Spleen (tissue), 7 donors: Measurements from ENCODE around the gene NRG3.

ENCODE experiments used
- CTCF ChIP-seq, 11 experiments: fragments of 200-600 bp in 7 of 11; fragments of 450-650 bp in 4 of 11; sonication (generic) in 4 of 11; IDR thresholded peaks in 8 of 11; conservative IDR thresholded peaks in 3 of 11; 1 replicate in 7 of 11; 2 replicates in 4 of 11; pipeline versions ENCODE4 v1.4.0 to v1.8.0; 2016 to 2021; ENCODE audit warnings: antibody characterized with exemption in 11 of 11, inconsistent platforms in 4 of 11, mild to moderate bottlenecking in 1 of 11
- POLR2AphosphoS5 ChIP-seq, 3 donors: sonication (generic); formaldehyde crosslinking; IDR thresholded peaks; one replicate each; pipeline ENCODE4 v1.5.1; 2017; ENCODE audit warnings: antibody characterized with exemption in 3 of 3
- donor health status: DM: no; HTN: no; CAD: no; lungs with moderate emphysema.
- donor health status: DM: no; HTN: no; CAD: no.
- donor health status: DM: no; HTN: no; CAD: no.

- TF ChIP-seq CTCF (IDR thresholded peaks at IDR 0.05 in 8 of 11, conservative IDR thresholded peaks at IDR 0.05 in 3 of 11) (no peak), POLR2AphosphoS5 (IDR thresholded peaks at IDR 0.05) (no peak)
Observed at GRCh38 chr10:82882722-82883121, 1007.7 kb downstream of the NRG3 start.
